Lower leg skin (tissue), 3 donors: ENCODE results near the gene SSH2.

Experiments used
- CTCF ChIP-seq, 3 donors: fragments of 450-650 bp; IDR thresholded peaks; one replicate each; pipeline ENCODE4 v1.5.1; 2016; ENCODE audit warnings: antibody characterized with exemption in 3 of 3, mild to moderate bottlenecking in 3 of 3, moderate library complexity in 2 of 3
- POLR2A ChIP-seq, 2 donors: fragments of 450-650 bp; IDR thresholded peaks; one replicate each; pipeline ENCODE4 v1.6.1; 2016 to 2017; ENCODE audit warnings: antibody characterized with exemption in 2 of 2, mild to moderate bottlenecking in 1 of 2, moderate library complexity in 1 of 2

GRCh38 chr17:29956225-29956624 lies 26.2 kb upstream of the SSH2 start:
- TF ChIP-seq CTCF (IDR thresholded peaks at IDR 0.05) (no peak), POLR2A (IDR thresholded peaks at IDR 0.05) (no peak)
